Measurements from ENCODE around the gene ASIC4. TPM values are rescaled to one million over a fixed set of nuclear protein-coding genes. Genes with fewer than 3 reads are reported as not detected.

Gene ASIC4
- total and polyA plus RNA-seq, 2 of the 8 experiments (the other 6 are each of a cell fraction or from before 2014, with no cell fraction given): 0.12 to 0.22 TPM

DNA sequence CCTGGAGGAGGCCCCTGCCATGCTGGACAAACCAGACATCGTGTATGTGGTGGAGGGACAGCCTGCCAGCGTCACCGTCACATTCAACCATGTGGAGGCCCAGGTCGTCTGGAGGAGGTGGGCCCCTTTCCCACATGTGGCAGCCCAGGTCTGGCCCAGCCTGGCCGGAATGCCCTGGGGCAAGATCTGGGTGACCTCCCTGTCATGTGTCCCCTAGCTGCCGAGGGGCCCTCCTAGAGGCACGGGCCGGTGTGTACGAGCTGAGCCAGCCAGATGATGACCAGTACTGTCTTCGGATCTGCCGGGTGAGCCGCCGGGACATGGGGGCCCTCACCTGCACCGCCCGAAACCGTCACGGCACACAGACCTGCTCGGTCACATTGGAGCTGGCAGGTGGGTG, 40.8 kb upstream of the ASIC4 start:
- POLR2A ChIA-PET (ENCODE audit: partially characterized antibody): interaction anchor here (1.0 to 1.5 kb wide), 3 partner anchors 13 to 57 kb away, joined by 3 to 4 read pairs (median 3); no protein-coding TSS in a partner anchor
- no peak overlapping the region for H4K8ac ChIP-seq (ENCODE audit: extremely low read depth, insufficient read depth, low read length)
- no peak overlapping the region for H2AFZ ChIP-seq (ENCODE audit: low read length)
- no peak overlapping the region for H3K4ac ChIP-seq (replicated peaks; ENCODE audit: insufficient read length, low read depth, low read length)
- no peak overlapping the region for H2BK20ac ChIP-seq (ENCODE audit: low read length)
- H3K36me3 ChIP-seq (ENCODE audit: control insufficient read depth in 2 of 4, insufficient read depth in 4 of 4, low read length in 3 of 4): no peaks in the 10 kb centered on the region
- H2AK5ac ChIP-seq (ENCODE audit: low read depth, low read length): no peak overlapping the region
- no peak overlapping the region for H3K14ac ChIP-seq (ENCODE audit: insufficient read length)
- CTCF ChIA-PET (ENCODE audit: partially characterized antibody): interaction anchor here (0.5 to 113.1 kb wide), 7 partner anchors 15 to 179 kb away, joined by 3 to 7248 read pairs (median 3); partner anchors contain the start of genes ASIC4, CHPF, DES and GMPPA
- no peak overlapping the region for H3K4me3 ChIP-seq (ENCODE audit: extremely low read depth in 1 of 4, insufficient read depth in 2 of 4, low read depth in 3 of 4, low read length in 4 of 4)
- H3K79me2 ChIP-seq (ENCODE audit: control insufficient read depth in 1 of 2, insufficient read depth in 2 of 2, low read length in 2 of 2): no peaks in the 10 kb centered on the region
- peaks cover 0 to 13% (median 5%) of the 10 kb centered on the region in 4 experiments; a peak in 5 of 7 replicates for H3K4me1 ChIP-seq (replicated peaks in 1 of 4; ENCODE audit: control insufficient read depth in 3 of 4, insufficient read depth in 4 of 4, low read length in 3 of 4)
- H3K9ac ChIP-seq (replicated peaks in 1 of 4; ENCODE audit: extremely low read depth in 1 of 4, low read depth in 3 of 4, low read length in 3 of 4): no peak overlapping the region
- H4K5ac ChIP-seq (ENCODE audit: insufficient read length, low read depth, low read length): no peak overlapping the region
- H3K27ac ChIP-seq (ENCODE audit: low read depth, low read length): no peak overlapping the region
- no peak overlapping the region for H2BK5ac ChIP-seq (ENCODE audit: low read depth, low read length)
- 95% methylated on average over 13 of the region's 18 CpGs; no CpG with 5 or more reads in 1 of the 2 experiments for WGBS, 2 experiments (ENCODE audit: extremely low coverage in 1 of 2, insufficient coverage in 1 of 2, insufficient read length in 1 of 2, insufficient replicate concordance in 2 of 2, low coverage in 1 of 2, low lambda C conversion rate in 2 of 2, missing lambda C conversion rate in 1 of 2)
- no peak overlapping the region for H2BK12ac ChIP-seq (ENCODE audit: low read depth, low read length)
- H3K23ac ChIP-seq (ENCODE audit: insufficient read length): no peak overlapping the region
- 0 out of 2 replicates have a peak overlapping the region, but pooled peaks have one; percentile 81 for H2BK15ac ChIP-seq (ENCODE audit: low read length)
- H3K9me3 ChIP-seq (ENCODE audit: insufficient read depth in 2 of 2, low read depth in 1 of 2, low read length in 1 of 2): no peaks in the 10 kb centered on the region
- H2BK120ac ChIP-seq (replicated peaks; ENCODE audit: low read depth, low read length): no peak overlapping the region
- H3K18ac ChIP-seq (ENCODE audit: extremely low read depth, low read length): no peak overlapping the region
- DNase-seq (ENCODE audit: low read depth in 1 of 2, low spot score in 2 of 2) (no peak), FAIRE-seq (no peak)
- H3K56ac ChIP-seq (replicated peaks; ENCODE audit: insufficient read length, low read depth, low read length): no peak overlapping the region
- H3K27me3 ChIP-seq (replicated peaks in 1 of 4; ENCODE audit: control insufficient read depth in 3 of 4, extremely low read depth in 1 of 4, insufficient read depth in 3 of 4, low read length in 3 of 4): 0 out of 7 replicates have a peak, but pooled peaks cover 0 to 2% (median 0%) of the 10 kb centered on the region in 4 experiments
- no peak overlapping the region for H4K91ac ChIP-seq (replicated peaks; ENCODE audit: insufficient read length, low read length)
- H4K20me1 ChIP-seq (replicated peaks in 1 of 2; ENCODE audit: control insufficient read depth in 1 of 2, insufficient read depth in 2 of 2, low read length in 2 of 2): no peaks in the 10 kb centered on the region
- H3K4me2 ChIP-seq (ENCODE audit: insufficient read depth in 1 of 2, low read depth in 2 of 2, low read length in 2 of 2): no peak overlapping the region
- no peaks in the 10 kb centered on the region for H3K79me1 ChIP-seq (ENCODE audit: low read depth, low read length)
- no peaks in the 10 kb centered on the region for H3K23me2 ChIP-seq (ENCODE audit: low read depth, low read length)
- no peak for TF ChIP-seq KDM4A (IDR thresholded peaks at IDR 0.05; ENCODE audit: low read depth, low read length, severe bottlenecking)
- no peak for TF ChIP-seq RBBP5 (IDR thresholded peaks at IDR 0.05; ENCODE audit: borderline replicate concordance, low read depth, low read length)
- TF ChIP-seq SRF (IDR thresholded peaks at IDR 0.05; ENCODE audit: low read depth, low read length): no peak
- TF ChIP-seq RNF2 (IDR thresholded peaks at IDR 0.05; ENCODE audit: borderline replicate concordance, low read depth, low read length, missing control alignments, poor library complexity, severe bottlenecking): no peak
- no peak for TF ChIP-seq CBX5 (IDR thresholded peaks at IDR 0.05; ENCODE audit: low read depth, low read length)
- TF ChIP-seq SAP30 (IDR thresholded peaks at IDR 0.05; ENCODE audit: insufficient read depth, insufficient replicate concordance, low read length): no peak
- TF ChIP-seq SIN3A (conservative IDR thresholded peaks at IDR 0.05 in 1 of 2, IDR thresholded peaks at IDR 0.05 in 1 of 2; ENCODE audit: low read depth in 1 of 2, low read length in 2 of 2): no peak
- TF ChIP-seq PHF8 (conservative IDR thresholded peaks at IDR 0.05; ENCODE audit: low read depth, low read length): no peak
- no peak for TF ChIP-seq NANOG (IDR thresholded peaks at IDR 0.05; ENCODE audit: insufficient read depth, low read depth, low read length, poor library complexity, severe bottlenecking)
- TF ChIP-seq RXRA (IDR thresholded peaks at IDR 0.05; ENCODE audit: insufficient read depth, low read depth, low read length): no peak
- no peak for TF ChIP-seq SP1 (IDR thresholded peaks at IDR 0.05; ENCODE audit: low read depth, low read length)
- TF ChIP-seq TEAD4 (IDR thresholded peaks at IDR 0.05; ENCODE audit: low read depth, low read length): no peak
- no peak for TF ChIP-seq CHD1 (IDR thresholded peaks at IDR 0.05; ENCODE audit: low read depth, low read length)
